Endometrium (tissue), 2 donors: ENCODE measurements around the gene NUDT5.

ENCODE experiments used
- FAIRE-seq: peaks from 2 replicates; lab custom pipeline; 2012; peaks lifted over from hg19 to GRCh38; lab: Jason Lieb, UNC
- donor health status: control.
- donor health status: control.

NUDT5 gene

DNA sequence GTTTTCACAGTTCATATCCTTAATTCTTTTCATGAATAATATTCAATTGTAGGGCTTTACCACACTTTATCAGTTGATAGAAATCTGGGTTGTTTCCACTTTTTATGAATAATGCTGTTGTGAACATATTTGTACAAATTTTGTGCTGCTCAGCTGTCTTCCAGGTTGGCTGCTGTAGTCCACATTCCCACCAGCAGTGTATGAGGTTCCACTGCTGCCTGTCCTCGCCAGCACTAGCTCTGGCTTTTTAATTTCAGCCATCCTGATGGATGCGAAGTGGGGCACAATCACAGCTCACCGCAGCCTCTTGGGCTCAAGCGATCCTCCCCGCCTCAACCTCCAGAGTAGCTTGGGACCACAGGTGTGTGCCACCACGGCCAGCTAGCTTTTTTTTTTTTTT is 32.8 kb downstream of the NUDT5 start:
- no peak for FAIRE-seq

DNA sequence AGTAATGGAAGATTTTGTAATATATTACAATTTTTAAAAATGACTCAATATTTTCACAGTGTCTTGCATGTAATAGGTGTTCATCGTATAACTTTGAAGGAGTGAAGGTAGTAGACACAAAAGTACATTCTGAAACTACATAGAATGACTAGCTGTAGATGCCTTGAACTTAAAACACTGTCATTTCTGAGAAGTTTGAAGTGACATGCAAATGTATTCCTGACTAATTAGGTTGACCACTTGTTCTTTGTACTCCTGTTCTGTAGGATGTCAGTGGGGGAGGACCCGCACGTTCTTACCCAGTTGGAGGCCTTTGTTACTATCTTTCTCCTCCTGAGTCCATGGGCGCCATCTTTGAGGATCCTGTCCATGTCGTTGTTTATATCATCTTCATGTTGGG is 35.0 kb downstream of the NUDT5 start:
- no peak for FAIRE-seq

DNA sequence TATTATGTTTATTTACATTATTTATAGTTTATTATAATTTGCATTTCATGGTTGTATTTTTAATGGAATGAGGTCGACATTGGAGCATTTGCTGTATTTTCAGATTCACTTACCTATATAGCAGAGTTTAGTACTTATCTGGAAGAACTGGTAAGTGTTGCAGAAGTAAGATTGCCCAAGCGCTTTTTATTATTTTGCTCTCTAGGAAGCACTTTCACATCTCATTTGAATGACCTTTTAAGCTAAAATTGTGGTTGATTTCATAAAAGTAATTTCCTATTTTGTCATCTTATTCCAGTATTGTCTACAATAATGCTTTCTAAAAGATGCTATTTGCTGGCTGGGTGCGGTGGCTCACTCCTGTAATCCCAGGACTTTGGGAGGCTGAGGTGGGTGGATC is 37.6 kb downstream of the NUDT5 start:
- FAIRE-seq: no peak

DNA sequence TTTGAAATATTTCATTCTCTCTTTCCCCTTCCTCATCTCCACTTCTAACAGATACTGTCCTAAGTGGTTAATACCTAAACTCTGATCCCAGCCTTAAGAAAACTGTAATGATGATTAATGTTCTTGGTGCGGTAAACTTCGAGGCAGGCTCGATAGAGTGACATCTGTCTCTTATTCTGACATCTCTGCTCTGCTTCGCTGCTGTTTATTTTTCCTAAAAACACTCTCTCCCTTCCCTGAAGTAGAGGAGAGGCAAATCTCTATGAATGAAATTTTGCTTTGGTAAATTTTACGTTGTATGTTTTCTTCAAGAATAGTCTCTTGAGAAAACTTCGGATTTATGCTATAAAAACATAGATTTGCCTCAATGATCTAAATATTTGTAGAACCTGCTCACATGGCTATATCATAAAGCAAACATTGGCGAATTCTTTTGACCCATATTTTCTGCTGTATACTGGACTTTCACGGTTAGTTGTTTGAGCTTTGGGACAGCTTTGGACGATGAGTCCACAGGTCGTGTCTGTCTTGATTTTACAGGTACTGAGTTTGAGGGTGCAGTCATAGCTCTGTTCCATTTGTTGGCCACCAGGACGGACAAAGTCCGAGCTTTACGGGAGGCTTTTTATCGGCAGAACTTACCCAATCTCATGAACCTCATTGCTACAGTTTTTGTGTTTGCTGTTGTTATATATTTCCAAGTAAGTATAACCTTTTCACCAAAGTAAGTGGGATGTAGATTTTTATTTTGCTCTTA is 39.1 kb downstream of the NUDT5 start:
- FAIRE-seq: no peak

DNA sequence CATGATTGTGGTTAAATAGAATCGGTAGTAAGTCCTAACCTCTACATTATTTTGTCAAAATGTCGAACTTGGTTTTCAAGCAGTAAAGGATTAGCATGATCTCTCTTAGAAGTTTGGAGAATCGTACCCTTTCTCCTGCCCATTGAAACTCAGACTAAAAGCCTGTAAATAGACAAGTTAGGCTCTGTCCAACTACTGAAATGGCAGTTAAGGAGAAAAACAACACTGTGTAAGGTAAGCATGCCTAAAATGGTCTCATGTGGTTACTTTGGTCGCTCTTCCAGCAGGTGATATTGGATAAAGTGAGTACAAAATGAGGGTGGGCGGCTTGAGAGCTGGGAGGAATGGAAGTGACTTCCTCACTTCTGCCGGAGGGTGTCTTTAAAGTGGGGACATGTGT is 41.2 kb downstream of the NUDT5 start:
- FAIRE-seq: no peak

DNA sequence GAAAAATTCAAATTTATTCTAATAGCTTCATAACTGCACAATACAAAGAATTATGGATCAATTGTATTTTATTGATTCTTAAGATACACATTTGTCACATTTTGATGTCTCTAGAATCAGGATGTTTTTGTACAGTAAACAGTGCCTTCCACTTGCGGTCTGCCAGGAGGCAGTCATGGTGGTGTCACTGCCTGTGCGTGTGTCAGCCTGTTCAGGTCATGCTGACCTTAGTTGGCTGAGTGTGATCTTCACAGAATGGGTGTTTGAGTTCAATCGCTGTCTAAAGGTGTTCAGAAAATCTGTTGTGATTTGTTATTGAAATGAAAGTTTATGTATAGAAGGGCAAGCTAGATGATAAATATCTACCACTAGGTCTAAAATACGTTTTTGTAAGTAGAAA is 45.5 kb downstream of the NUDT5 start:
- FAIRE-seq: no peak

DNA sequence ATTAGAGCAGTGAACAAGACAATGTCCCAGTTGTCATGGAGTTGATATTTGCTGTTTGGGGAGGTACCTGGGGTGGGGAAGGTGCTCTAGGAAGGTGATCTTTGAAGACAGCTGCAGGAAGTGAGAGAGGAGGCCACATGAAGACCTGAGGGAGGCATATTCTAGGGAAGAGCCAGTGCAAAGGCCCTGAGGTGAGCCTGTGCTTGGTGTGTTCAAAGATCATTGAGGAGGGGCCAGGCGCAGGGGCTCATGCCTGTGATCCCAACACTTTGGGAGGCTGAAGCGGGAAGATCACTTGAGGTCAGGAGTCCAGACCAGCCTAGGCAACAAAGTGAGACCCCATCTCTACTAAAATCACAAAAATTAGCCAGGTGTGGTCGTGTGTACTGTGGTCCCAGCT is 51.2 kb downstream of the NUDT5 start:
- no peak for FAIRE-seq

DNA sequence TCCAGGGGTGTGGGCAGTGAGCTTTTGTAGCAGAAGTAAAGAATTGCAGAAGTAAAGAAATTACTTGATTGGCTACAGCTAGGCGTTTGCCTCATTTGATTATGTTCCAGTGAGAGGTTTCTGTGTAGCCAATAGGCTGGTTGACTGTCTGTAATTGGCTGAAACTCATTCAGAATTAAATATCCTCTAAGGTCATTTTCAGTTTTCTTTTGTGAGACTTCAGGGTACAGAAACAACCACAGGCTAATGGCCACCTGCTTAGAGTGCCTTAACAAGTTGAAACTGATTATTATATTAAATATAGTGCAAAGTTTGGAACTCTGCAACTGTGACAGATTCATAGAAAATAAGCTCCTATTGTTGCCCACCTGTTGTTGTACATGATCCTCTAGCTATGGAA is 55.7 kb downstream of the NUDT5 start:
- FAIRE-seq: no peak

DNA sequence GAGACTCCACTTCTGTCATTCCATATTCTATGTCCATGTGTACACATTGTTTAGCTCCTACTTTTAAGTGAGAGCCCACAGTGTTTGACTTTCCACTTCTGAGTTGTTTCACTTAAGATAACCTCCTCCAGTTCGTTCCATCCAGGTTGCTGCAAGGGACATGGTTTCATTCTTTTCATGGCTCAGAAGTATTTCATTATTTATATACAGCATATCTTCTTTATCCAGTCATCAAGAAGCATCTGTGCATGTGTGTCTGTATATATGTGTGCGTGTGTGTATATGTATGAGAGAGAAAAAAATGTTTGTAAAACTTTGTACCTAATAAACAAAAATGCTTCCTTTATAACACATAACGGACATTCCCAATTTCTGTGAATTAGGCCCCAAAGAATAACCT is 60.1 kb downstream of the NUDT5 start:
- no peak for FAIRE-seq

DNA sequence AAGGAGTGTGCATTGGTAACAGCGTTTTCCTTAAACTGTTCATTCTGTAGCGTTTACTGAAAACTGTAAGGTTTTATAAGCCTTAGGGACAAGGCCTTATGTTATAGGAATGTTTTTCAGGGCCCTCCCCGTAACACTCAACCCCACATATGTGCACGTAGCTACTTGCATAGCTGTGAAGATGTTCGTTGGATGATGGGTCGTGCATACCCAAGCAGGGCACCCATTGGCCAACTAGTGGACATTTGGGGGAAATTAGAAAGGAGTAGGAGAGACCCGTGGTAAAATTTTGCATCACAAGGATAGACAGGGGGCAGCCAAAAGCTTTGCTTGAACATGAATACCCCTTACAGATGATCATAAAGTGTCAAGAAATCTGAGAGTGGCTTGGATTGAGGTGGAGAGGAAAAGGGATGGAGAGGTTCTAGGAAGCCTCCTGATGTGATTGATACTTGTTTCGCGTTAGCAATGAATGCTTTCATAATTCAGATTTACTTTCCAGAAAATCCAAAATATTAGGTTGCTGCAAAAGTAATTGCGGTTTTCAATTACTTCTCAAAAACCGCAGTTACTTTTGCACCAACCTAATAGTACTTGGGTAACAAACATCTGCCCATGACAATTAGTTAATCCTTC is 65.3 kb downstream of the NUDT5 start:
- FAIRE-seq: no peak

DNA sequence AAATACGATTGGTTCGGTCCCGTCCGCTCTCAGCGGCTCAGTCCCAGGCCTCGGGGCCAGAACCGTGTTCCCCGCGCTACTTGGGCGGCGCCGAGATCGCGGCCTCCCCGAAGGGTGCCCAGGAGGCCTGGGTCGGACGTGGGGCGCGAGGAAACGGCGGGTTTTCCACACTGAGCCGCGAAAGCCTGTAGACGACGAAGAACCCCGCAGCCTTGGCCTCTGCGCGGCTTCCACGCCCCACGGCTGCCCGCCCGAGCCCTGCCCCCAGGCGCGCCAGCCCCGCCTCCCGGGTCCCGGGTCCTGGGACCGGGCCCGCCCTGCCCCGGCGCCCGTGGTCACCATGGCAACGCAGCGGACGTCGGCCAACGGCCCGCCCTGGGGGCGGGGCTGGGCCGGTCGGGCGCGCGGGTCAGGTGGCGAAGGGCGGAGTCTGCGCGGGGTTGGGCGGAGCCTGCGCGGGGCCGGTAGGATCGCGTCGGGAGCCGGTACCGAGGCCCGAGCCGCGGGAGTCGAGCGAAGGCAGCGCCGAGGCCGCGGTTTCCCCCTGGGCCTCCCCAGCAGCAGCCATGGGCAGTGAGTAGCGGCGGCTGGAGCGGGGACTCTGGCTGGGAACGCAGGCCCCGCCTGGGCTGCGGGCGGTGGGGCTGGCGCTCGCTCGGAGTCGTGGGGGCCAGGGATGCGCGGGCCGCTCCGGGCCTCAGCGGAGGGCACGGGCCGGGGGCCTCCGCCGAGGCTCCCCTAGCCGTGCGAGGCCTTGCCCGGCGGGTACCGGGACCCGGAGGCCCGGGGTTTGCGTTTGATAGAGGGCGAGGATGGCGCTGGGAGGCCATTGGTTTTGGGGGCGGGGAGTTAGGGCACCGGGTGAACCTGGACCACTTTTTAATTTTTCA is 66.2 kb downstream of the NUDT5 start, which contains the start of gene SEC61A2:
Gene SEC61A2 (plus strand): TSS at position 456 of the 890 bp plus-strand sequence. CDS start 111 bp downstream, at position 567.
- no peak for FAIRE-seq

DNA sequence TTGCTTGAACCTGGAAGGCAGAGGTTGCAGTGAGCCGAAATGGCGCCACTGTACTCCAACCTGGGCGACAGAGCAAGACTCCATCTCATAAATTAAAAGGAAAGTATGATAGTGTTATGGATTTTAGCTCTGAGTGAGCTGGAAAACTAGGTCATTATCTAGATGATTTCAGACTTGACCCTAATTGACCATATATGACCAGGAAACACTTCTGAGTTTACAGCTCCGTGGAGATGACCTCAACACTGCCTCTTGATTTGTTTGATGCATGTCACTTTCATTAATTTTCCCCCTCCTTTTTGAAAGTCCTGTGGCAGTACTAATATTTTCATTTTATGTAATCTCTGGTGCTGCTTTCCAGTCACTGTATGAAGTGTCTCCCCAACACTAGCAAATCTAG is 74.0 kb downstream of the NUDT5 start:
- no peak for FAIRE-seq
